ENCODE measurements around the gene SLC36A3.

Gene SLC36A3

GRCh38 chr5:151298063-151298855 lies 5.3 kb downstream of the SLC36A3 start:
- DNase-seq (ENCODE audit: low read depth in 3 of 3), result no peak

DNA sequence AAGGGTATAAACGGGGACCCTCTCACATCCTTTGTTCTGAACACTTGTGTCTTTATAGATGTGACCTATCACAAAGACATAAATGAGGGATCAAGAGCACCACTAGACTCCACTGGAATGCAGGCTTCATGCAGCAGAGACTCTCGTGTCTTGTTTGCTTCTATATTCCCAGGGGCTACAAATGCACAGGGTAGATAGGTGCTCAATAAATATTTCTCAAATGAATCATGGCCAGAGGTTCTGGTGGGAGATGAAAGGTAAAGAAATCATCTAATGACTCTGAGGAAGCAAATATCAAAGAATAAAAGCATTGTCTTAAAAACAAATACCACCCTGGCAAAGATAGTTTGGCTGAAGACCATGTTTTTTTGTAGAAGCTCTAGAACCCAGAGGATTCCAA lies 6.6 kb downstream of the SLC36A3 start:
- no peak for DNase-seq (ENCODE audit: low read depth in 3 of 3)

- no peak for DNase-seq (ENCODE audit: low read depth in 3 of 3)
Measured at GRCh38 chr5:151296478-151296830, 7.1 kb downstream of the SLC36A3 start.

GRCh38 chr5:151295791-151296477 lies 7.6 kb downstream of the SLC36A3 start:
- no peak for DNase-seq (ENCODE audit: low read depth in 3 of 3)

DNA sequence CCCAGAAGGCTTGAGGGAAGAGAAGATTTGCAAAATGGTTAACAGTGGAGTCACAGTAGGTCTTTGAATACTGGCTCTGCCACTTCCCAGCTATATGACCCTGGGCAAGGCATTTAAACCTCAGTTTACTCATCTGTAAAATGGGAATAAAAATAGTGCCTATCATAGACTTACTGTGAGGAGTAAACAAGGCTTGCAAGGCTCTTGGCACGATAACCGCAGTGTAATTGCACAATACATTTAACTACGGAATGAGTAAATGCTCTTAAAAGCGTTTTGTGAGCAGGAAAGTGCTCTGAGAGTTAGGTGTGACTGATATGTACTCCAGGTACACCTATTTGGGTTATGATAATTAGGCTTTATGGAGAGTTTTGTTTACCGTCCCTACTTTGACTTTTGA lies 8.4 kb downstream of the SLC36A3 start:
- no peak for DNase-seq (ENCODE audit: low read depth in 3 of 3)

- no peak for DNase-seq (ENCODE audit: low read depth in 3 of 3)
Measured at GRCh38 chr5:151293624-151294023, 9.9 kb downstream of the SLC36A3 start.

- no peak for DNase-seq (ENCODE audit: low read depth in 3 of 3)
Measured at GRCh38 chr5:151288180-151288579, 15.4 kb downstream of the SLC36A3 start.

- DNase-seq (ENCODE audit: low read depth in 3 of 3), result no peak
Measured at GRCh38 chr5:151286246-151286645, 17.3 kb downstream of the SLC36A3 start.

DNA sequence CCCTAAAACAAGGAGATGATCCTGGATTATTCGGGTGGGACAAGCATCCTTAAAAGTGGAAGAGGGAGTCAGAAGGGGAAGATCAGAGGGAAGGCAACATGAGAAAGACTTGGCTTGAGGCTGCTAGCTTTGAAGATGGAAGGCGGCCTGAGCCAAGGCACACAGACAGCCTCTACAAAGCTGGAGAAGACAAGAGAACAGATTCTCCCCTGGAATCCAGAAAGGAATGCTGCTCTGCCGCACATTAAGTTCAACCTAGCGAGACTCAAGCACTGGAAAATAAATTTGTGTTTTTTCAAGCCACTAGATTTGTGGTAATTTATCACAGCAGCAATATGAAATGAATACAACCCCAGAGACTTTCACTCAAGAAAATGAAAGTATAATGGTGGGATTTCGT lies 17.9 kb downstream of the SLC36A3 start:
- no peak for DNase-seq (ENCODE audit: low read depth in 3 of 3)

GRCh38 chr5:151284392-151284967 lies 19.1 kb downstream of the SLC36A3 start:
- no peak for DNase-seq (ENCODE audit: low read depth in 3 of 3)

DNA sequence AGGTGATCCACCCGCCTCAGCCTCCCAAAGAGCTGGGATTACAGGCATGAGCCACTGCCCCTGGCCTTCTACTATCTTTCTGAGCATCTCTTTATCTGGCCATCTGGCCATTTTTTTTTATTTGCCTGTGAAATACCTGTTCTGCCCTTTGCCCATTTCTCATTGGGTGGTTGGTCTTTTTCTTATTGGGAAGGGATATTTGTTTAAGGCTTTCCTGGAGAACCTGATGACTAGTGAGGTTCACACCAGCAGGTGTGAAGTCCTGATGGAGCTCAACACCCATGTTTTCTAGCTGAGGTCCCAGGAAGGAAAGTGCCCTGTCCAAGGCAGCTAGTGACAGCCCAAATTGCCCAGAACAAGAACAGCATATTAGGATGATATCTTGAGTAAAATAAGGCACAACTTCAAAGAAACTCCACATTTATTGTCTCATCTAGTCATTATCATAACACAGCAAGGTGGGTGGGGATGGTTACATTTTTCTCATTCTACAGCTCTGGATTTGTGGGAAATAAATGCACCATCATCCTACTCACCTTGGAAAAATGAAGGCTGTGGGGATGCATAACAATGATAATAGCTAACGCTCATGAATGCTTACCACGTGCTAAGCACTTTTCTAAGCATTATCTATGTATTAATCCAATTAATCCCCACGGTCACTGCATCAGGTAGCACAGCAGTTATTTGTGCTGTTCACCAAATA lies 20.3 kb downstream of the SLC36A3 start:
- no peak for DNase-seq (ENCODE audit: low read depth in 3 of 3)

DNA sequence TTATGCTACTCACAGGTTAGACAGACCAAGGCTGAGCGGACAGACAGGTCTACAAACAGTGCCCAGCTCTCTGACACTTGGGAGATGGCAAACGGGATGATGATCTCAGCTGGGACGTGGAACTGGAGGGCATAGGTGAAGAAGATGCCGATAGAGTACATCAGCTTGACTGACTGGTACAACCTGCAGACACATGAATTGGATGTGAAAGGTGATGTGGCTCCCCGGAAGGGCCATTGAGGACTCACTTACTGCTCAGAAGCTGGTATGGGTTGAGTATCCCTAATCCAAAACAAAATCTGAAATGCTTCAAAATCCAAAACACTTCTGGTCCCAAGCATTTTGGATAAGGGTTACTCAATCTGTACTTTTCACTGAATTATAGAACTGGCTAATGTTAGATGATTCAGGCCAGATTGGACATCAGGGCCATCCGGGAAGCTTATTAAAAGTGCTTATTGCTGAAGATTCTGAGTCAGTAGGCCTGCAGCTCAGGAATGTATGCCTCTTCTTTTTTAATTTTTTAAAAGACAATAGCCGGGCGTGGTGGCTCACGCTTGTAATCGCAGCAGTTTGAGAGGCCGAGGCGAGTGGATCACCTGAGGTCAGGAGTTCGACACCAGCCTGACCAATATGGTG lies 22.4 kb downstream of the SLC36A3 start:
- DNase-seq (ENCODE audit: low read depth in 3 of 3), result no peak

DNA sequence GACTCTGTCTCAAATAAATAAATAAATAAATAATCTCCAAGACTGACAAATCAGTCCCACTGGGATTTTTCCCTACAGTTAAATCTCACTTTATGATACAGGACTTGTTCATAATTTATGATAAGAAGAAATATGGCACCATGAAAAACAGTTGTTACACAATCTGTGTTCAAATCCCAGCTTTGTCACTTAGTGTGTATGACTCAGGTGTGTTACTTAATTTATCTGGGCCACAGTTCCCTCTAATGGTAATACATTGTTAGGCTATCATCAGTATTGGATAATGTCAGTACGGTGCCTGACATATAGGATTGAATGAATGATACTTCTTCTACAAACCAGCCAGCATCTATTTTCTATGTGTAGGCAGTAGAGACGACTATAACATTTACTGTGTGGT lies 23.1 kb downstream of the SLC36A3 start:
- no peak for DNase-seq (ENCODE audit: low read depth in 3 of 3)

- no peak for DNase-seq (ENCODE audit: low read depth in 3 of 3)
Measured at GRCh38 chr5:151278845-151279244, 24.7 kb downstream of the SLC36A3 start.

DNA sequence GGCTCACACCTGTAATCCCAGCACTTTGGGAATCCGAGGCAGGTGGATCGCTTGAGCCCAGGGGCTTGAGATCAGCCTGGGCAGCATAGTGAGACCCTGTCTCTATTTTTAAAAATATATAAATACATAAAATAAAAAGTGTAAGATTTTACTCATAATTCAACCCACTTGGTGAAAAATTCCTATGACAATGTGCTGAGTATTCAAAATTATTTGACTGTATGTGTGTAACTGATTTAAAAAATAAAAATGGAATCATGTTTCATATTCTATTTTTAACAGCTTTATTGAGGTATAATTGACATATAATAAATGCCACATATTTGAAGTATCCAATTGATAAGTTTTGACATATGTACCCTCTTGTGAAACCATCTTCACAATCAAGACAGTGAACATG lies 27.8 kb downstream of the SLC36A3 start:
- DNase-seq (ENCODE audit: low read depth in 3 of 3), result no peak

DNA sequence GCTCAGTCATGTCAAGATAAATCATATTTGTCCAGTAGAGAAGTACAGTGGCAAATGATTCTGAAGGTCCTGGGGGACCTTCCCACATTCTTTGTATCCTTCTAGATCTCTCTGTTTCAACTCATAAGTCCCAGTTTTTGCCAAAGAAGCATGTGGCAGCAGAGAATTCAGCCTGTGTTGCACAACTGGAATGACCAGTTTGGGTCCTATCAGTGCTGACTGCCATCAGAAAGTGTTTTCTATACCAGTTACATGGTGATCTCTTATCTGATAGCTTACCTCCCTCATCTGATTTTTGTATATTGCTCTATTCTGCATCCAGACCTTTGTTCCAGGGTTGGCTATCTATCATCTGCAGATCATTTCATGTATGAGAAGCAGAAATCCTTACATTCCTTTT lies 28.9 kb downstream of the SLC36A3 start:
- DNase-seq (ENCODE audit: low read depth in 3 of 3), result no peak

DNA sequence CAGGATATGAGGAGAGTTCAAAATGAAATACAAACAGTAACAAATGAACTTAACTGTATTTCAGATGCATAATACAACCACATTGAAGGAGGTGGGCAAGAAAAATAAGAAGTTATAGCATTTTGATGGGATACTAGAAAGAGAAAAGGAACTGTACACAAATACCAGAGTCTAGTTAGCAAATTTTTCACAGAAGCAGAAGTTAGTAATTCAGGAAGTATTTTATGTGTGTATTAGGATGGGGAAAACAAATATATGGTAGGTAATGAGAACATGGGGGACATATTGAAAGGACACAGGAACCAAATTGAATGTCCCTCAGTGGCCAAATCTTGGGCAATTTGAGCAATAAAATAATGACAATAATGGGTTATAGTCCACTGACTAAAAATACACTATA lies 32.2 kb downstream of the SLC36A3 start:
- no peak for DNase-seq (ENCODE audit: low read depth in 3 of 3)

- DNase-seq (ENCODE audit: low read depth in 3 of 3), result no peak
Measured at GRCh38 chr5:151270599-151270998, 33.0 kb downstream of the SLC36A3 start.

DNA sequence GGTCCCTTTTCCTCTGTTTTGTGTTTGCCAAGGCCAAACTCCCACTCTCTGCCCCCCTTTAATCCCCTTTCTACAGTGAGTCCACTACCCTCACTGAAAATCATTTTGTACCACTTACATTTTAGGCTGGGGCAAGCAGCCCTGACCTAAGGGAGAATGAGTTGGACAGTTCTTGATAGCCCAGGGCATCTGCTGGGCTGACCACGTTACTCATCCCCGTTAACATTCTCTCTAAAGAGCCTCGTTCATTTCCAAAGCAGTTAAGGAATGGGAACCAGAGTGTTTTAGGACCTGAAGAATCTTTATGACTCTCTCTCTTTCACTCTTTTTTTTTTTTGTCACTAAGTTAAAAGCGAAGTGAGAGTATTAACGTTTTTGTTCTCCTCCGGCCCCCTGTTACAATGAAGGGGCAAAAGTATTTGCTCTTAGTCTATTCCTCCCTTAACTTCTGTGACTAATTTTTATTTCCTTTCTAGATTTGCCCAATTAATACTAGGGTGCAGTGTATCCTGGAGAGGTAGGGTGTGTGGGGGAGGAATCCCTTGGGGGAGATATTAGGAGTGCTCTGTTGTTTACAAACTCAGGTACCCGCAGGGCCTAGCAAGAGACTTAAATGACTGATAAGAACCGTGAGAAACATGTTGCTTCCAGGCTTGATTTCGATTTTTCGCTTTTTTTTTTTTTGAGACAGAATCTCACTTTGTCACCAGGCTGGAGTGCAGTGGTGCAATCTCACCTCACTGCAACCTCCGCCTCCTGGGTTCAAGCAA lies 35.9 kb downstream of the SLC36A3 start:
- no peak for DNase-seq (ENCODE audit: low read depth in 3 of 3)

DNA sequence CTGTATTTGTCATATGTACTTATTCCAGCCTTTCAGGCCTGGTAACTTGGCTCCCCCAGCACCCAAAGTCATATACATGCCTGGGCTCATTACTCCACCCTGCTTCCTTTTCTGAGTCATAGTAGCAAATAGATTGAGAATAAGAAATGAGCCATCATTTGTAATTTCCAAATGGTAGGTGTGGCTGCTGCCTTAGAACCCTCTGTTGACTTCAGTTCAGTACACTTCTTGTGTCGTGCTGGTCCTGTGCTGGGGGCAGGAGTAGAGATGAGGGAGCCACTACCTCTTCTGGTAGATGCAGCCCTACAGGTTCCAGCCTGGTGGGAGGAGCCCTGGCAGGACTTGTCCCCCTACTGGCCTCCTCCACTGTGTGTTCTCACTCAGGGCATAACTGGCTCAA lies 39.5 kb downstream of the SLC36A3 start:
- DNase-seq (ENCODE audit: low read depth in 3 of 3), result no peak

DNA sequence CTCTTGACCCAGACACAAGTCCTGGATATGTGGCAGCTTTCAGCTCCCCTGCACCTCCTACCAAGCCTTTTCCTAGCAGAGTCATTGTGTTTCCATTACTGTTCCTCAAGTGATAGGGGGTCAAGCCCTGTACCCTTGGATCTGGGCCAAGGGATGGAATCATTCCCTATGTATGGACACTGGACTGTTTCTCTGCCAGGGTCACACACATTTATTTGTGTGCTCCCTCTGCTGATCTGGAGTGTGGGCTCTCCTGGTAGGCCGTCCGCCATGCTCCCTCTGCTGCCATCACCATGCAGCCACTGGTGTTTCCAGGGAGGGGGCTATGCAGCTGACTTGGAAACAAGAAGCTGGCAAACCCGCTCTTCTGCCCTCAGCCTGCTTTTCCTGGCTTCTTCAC lies 41.0 kb downstream of the SLC36A3 start:
- DNase-seq (ENCODE audit: low read depth in 3 of 3), result no peak

All from stimulated activated CD4-positive, alpha-beta T cell treated with anti-CD3 and anti-CD28 coated beads, TNF-alpha, amount 100 ng/mL, for 24 hours (primary cell).